Astrocyte of the spinal cord (primary cell): ENCODE results near the gene TMEM114.
A peak's percentile ranks its signal among the peaks of the same experiment; 100 is the strongest.

ENCODE experiments used
- DNase-seq: peaks from one replicate; pipeline ENCODE4 v3.0.0; 2011; ENCODE audit warnings: low read depth, low spot score
- H3K4me3 ChIP-seq: 2 replicates; pipeline ENCODE4 v1.5.1; 2011; ENCODE audit warnings: low read depth, mild to moderate bottlenecking, low read length, moderate library complexity
- in situ Hi-C: cut with HindIII; loops from 2 replicates; pipeline ENCODE4 v1.10.0; 2017; ENCODE audit warnings: low sequenced_read_pairs
- TF ChIP-seq, protein P1 (sequence below): IDR thresholded peaks from 2 replicates; pipeline ENCODE4 v1.5.1; 2012; ENCODE audit warnings: low read depth, mild to moderate bottlenecking, low read length, inconsistent platforms

Gene TMEM114

DNA sequence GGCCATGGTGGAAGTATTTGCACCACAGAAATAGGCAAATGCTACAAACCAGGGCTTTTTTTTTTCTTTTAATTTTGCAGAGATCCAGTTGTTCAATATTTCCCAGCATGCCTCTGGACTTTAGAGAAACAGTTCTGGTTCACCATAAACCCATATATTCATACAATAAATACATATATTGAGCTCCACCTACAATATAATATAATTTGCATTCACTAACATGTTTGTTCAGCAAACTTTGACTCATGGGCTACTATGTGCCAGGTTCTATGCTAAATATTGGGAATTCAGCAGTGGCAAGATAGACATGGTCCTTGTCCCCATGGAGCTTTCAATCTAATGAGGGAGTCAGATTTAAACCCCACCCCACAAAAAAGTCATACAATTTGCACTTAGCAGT, 3.2 kb downstream of the TMEM114 start:
- no peak overlapping the region for H3K4me3 ChIP-seq
- TF ChIP-seq, protein P1, sequence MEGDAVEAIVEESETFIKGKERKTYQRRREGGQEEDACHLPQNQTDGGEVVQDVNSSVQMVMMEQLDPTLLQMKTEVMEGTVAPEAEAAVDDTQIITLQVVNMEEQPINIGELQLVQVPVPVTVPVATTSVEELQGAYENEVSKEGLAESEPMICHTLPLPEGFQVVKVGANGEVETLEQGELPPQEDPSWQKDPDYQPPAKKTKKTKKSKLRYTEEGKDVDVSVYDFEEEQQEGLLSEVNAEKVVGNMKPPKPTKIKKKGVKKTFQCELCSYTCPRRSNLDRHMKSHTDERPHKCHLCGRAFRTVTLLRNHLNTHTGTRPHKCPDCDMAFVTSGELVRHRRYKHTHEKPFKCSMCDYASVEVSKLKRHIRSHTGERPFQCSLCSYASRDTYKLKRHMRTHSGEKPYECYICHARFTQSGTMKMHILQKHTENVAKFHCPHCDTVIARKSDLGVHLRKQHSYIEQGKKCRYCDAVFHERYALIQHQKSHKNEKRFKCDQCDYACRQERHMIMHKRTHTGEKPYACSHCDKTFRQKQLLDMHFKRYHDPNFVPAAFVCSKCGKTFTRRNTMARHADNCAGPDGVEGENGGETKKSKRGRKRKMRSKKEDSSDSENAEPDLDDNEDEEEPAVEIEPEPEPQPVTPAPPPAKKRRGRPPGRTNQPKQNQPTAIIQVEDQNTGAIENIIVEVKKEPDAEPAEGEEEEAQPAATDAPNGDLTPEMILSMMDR: no peak
- in situ Hi-C loops: no loop called here
- no peak for DNase-seq

DNA sequence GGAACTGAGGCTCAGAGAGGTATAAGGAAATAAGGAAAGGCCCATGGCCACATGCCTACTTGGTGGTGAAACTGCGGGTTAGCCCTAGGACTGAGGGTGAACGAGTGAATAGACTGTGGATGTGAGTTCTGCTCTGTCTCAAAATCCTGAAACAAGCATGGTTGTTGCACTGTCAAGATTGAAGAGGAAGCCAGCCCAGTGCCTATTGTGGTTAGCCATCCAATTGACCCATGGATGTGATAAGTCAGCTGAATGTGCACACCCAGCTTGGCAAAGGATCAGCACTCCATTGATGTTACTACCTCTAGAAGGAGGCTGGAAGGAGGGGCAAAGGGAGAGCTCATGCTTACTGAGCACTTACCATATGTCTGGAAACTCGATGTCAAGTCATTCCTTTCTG, 4.5 kb downstream of the TMEM114 start:
- in situ Hi-C loops: no loop called here
- TF ChIP-seq, protein P1: no peak
- H3K4me3 ChIP-seq: no peak overlapping the region
- DNase-seq: no peak

DNA sequence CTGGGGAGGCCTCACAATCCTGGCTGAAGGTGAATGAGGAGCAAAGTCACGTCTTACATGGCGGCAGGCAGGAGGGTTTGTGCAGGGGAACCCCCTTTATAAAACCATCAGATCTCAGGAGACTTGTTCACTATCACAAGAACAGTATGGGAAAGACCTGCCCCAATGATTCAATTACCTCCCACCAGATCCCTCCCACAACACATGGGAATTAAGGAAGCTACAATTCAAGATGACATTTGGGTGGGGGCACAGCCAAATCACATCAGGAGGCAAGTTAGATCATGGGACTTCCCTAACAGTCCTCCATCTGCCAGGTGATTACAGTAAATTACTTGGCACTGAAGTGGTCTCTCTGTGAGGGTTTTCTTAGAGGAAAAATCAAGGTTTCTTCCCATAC, 5.3 kb downstream of the TMEM114 start:
- no peak overlapping the region for H3K4me3 ChIP-seq
- in situ Hi-C loops: no loop called here
- peak; percentile 9 for DNase-seq
- TF ChIP-seq, protein P1: no peak

DNA sequence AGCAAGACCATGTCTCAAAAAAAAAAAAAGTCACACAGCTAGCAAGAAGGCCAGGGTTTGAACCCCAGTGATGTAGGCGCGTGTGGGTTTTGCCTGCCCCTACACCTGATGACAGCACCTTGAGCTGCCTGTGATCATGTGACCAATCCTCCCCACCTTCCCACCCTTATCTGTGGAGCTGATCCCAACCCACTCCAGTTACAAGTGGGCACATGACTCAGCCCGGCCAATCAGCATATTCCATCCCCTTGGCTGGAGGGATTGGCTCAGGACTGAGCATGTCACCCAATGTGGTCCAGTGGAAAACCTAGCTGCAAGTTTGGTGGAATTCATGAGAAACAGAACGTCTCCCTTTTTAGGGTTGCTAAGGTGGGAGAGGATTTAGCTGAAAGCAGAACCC, 6.6 kb downstream of the TMEM114 start:
- DNase-seq: no peak
- TF ChIP-seq, protein P1: no peak
- in situ Hi-C loops: no loop called here
- H3K4me3 ChIP-seq: no peak overlapping the region

DNA sequence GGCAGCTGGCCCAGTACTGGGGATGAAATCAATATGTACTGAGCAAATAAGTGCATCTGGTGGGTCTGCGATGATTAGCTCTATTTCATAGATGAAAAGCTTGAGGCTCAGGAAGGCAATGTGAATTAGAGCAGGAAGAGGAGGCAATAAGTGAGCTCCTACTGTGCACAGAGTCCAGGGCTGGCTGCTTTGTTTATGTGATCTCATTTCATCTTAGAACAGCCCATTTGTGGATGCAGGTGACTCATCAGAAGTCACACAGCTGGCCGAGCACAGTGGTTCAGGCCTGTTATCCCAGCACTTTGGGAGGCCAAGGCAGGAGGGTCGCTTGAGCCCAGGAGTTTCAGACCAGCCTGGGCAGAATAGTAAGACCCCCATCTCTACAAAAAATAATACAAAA, 7.1 kb downstream of the TMEM114 start:
- peak; percentile 74 for DNase-seq
- H3K4me3 ChIP-seq: no peak overlapping the region
- TF ChIP-seq, protein P1: no peak
- in situ Hi-C loops: no loop called here

DNA sequence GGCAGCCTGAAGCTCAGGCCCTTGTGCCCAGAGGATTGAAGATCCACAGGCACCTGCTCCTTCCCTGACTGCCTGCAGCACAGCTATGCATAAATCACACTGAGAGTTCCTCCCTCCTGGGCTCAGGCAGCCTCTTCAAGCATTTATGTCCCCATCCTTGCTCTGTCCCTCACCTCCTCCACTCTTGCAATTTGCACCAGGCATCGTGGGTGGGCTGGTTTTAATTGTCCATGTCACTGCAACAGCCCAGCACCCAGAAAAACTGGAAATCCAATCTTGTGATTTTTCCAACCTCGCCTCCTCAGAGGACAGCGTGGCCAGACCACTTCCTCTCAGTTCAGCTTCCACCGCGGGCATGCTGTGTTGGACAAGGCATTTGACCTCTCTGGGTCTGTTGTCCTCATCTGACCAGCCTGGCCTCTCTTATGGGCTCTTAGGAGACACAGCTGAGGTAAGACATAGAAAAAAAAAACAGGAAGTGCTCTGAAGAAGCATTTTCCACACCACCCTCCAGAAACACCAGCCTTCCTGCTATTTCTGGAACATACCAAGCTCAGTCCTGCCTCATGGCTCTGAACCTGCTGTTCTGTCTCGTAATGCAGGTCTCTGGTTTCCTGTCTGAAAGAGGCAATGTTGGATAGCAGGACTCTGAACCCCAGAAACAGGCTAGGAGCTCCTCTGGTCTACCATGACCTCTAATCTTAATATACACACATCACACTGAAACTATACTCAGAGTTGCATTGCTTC, 8.3 kb downstream of the TMEM114 start:
- no peak overlapping the region for H3K4me3 ChIP-seq
- TF ChIP-seq, protein P1: no peak
- in situ Hi-C loops: no loop called here
- peak; percentile 82 for DNase-seq
